HG03039 (cell line): Measurements from ENCODE around the gene KIF13A.
A peak's percentile ranks its signal among the peaks of the same experiment; 100 is the strongest.
"Not testable (repeated sequence)": the region's sequence is repeated elsewhere in the genome, so short reads cannot be mapped to it uniquely, and the experiment has no call there.

Experiments
- ATAC-seq: cut with Tn5 transposase; IDR thresholded peaks from one replicate; pipeline ENCODE4 v1.9.1; 2021; ENCODE audit warnings: mild to moderate bottlenecking, moderate library complexity; ENCODE audit not compliant: unreplicated experiment

The KIF13A gene

GRCh38 chr6:17971128-17972073 lies 16.0 kb downstream of the KIF13A start:
- ATAC-seq, result no peak

DNA sequence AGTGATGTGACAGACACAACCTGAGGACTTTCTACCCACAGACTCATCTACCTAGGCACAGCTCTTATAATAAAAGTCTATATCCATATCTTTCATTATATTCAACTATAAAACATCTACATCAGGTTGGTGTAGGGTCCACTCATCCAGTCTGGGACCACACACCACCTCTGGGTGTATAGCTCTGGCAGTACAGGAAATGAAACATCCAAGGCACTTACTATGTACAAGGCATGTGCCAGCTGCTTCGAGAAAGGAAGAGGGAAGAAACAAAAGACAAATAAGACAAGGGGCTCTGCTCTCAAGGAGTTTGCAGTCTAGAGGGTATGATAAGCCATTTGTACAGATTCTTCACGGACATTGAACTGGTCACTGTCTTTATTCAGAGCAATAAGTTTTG lies 18.6 kb downstream of the KIF13A start:
- no peak for ATAC-seq

DNA sequence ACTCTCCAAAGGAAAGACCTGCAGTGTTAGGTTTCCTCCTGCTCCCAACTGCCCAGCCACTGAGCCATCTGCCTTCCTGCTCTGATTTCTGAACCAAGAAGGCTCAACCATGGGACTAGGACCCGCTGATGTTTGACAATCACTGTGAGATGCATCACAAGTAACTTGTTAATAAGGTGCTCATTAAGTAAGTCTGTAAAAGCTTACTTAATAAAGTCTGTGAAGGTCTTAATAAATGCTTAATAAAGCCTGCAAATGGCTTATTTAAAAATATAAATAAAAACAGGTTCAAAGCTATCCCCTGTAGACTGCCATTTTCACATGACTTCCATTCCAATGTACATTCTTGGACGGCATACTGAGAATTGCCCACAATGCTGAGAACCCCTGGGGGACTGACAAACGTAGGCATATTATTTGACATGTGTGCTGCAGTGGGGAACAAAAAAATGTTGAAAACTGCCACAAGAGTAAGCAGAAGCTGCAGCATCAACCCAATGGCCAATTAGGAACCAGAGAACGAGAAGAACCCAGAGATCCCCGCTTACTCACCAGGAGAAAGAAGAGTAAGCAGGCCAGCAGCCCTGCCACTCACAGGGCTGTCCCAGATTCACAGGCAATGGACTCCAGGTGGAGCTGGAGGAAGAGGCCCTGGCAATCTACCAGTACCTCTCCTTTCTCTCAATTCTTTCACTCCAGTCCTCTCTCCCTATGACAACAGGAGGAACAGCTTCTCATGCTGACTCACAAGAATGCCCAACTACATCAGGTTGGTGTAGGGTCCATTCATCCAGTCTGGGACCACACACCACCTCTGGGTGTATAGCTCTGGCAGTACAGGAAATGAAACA lies 19.5 kb downstream of the KIF13A start:
- ATAC-seq, result no peak

GRCh38 chr6:17966451-17966850 lies 21.0 kb downstream of the KIF13A start:
- no peak for ATAC-seq

DNA sequence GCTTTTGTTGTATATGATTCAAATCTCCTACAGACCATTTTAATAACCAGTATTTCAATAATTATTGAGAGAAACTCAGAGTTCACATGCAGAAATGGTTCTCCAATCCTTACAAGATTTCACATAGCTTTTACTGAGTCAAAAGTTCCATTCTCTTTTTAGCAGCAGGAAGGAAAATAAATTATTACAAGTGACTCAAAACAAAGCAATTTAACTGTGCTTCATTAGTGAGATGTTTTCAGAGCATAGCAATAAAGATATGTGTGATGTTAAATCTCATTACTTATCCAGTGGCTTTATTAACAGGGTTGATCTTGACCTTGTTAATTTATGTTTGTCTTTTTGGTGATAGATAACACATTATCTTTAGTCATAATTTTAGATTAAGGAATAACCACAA lies 22.0 kb downstream of the KIF13A start:
- ATAC-seq, result no peak

DNA sequence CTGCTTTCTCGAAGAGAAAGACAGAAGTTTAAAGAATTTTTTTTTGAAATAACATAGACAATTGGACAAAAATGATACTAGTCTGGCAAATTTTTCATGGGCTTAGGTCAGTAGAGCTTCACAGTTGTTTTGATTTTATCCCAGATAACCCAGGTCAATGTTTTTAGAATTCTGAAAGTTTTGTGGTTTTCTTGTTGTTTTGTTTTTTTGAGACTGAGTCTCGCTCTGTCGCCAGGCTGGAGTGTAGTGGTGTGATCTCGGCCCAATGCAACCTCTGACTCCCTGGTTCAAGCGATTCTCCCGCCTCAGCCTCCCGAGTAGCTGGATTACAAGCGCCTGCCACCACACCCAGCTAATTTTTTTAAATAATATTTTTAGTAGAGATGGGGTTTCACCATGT lies 22.8 kb downstream of the KIF13A start:
- no peak for ATAC-seq

DNA sequence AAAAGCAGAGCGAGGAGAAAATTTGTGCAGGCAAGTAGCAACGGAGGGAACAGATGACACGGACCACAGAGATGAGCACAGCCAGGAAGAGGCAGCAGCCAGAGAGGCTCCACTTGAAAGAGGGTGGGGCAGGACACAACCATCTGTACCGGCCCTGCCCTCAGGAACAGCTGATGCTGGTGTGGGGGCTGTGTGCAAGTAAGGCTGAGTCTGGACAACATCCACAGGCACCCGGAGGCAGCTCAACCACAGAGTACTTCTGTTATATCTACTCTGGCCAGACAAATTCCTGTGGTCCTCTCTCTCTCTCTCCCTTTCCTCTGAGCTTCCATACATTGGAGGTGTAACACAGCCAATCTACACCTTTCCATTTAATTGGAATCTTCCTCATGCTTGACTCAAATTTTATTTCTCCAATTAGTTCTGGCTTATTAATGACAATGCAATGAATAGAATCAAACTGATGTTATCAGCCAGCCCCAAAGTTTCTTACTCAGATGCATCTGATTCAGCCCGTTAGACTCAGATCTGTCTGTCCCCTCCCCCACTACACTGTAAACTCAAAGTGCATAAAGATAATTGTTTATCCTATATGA lies 24.9 kb downstream of the KIF13A start:
- no peak for ATAC-seq

DNA sequence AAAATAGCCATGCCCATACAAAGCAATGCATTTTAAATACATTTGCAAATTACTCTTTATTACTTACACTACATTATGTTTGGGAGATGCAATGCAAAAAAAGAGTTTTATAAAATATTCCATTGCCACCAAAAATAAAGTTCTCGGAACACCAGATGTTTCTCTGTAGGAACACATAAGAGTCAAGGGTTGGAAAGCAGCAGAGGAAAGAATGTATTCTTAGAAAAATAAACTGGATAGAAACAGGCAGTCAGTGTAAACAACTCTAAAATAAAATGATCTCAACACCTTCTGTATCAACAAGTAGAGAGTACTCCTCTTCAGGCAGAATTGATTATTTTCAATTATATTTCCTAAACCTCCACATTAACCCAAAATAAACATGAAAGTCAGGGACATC lies 28.1 kb downstream of the KIF13A start:
- no peak for ATAC-seq

- no peak for ATAC-seq
These were observed 29.4 kb downstream of the KIF13A start for GRCh38 chr6:17957904-17958620.

- peak; percentile 71 for ATAC-seq
These were observed 29.9 kb downstream of the KIF13A start for GRCh38 chr6:17957498-17957897.

- ATAC-seq, result no peak
These were observed 30.3 kb downstream of the KIF13A start for GRCh38 chr6:17957086-17957485.

DNA sequence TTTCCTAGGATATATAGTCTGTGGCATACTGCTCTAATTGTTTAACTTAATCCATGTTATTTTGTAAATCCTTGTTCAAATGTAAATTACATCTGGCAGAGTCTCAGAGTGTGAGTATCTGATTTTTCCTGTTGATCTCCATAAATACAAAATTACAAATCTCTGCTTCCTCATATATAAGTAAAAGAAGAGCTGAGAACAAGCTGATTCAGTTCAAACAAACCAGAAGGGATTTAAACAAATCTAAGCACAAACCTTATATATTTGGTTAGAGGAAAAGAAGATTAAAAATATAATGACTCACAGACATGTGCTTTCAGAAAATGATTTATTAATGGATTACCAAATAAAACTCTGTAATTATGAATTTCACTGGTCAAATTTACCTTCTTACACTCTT lies 37.3 kb downstream of the KIF13A start:
- ATAC-seq, result no peak

- no peak for ATAC-seq
These were observed 38.3 kb downstream of the KIF13A start for GRCh38 chr6:17949168-17949567.

DNA sequence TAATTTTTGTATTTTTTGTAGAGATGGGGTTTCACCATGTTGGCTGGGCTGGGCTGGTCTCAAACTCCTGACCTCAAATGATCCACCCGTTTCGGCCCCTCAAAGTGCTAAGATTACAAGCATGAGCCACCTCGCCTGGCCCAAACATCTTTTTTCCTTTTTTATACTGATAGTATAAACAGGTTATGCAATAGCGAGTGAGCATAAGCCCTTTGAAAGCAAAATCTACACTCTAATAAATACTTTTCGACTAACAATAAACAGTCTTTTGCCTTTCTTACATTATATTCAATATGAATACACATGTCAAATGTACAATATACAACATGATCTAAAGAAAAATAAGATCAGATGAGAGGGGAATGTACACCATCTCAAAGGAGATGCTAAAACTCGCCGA lies 38.7 kb downstream of the KIF13A start:
- ATAC-seq, result no peak

- not testable (repeated sequence) for ATAC-seq
These were observed 39.9 kb downstream of the KIF13A start for GRCh38 chr6:17947574-17947973.

DNA sequence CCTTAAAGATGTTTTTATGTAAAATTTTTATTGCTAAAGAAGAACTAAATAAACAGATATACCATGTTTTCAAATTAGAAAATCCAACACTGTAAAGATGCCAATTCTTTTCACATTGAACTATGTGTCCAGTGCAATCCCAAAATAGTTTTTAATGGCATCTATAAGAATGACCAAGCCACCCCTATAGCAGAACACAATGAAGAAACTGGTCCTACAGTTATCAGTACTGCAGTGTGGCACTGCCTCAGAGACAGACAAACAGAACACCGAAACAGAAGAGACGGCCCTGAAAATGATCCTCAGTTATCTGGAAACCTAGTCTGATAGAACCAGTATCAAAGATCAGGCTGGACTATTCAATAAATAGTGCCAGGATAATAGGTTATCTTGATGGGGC lies 41.9 kb downstream of the KIF13A start:
- ATAC-seq, result no peak

DNA sequence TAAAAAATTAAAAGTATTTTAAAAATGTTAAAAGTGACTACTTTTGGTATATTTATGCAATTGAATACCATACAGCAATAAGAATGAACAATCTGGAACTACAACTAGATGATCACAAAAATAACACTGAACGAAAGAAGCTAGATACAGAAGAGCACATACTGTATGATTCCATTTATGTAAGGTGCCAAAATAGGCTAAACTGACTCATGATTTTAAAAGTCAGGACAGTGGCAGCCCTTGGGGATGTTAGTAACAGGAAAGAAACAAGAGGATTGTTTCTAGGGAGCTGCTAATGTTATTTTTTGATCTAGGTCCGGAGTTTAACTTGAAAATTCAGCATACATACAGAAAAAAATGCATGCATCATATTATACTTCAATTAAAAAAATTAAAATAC lies 42.3 kb downstream of the KIF13A start:
- no peak for ATAC-seq

GRCh38 chr6:17941318-17941717 lies 46.1 kb downstream of the KIF13A start:
- ATAC-seq, result no peak

GRCh38 chr6:17940151-17940792 lies 47.2 kb downstream of the KIF13A start:
- ATAC-seq, result no peak

DNA sequence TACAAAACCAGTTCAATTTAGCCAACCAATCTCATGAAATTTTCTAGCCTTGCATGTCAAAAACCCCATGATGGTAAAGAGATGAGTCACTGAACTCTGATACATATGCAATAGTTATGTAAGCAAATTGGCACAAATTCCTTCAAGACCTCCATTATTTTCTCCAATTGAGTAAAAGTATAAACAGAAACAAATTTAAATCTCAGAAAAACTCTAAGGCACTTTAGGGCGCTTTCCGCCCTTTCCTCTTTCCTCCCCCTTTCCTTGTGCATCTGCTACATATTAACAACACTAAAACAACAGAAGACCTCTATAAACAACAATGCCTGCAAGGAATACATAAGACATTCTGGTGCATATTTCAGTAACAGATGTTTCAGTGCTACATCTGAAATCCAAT lies 48.5 kb downstream of the KIF13A start:
- ATAC-seq, result no peak
